Measurements from ENCODE around the gene THAP9.

GRCh38 chr4:82903737-82904136 lies 3.2 kb downstream of the THAP9 start:
- TF ChIP-seq CTCF (IDR thresholded peaks at IDR 0.05; ENCODE audit: low read depth, low read length) (no peak), EZH2phosphoT487 (IDR thresholded peaks at IDR 0.05; ENCODE audit: low read depth) (no peak)

Data from OCI-LY3 (cell line).